HepG2 (cell line): ENCODE data around the gene PRR12. TPM values are rescaled to one million over a fixed set of nuclear protein-coding genes. Genes with fewer than 3 reads are reported as not detected.

ENCODE experiments used
- ATAC-seq: fragments of 200-7000 bp; cut with Tn5 transposase; 3 replicates; pipeline ENCODE4 v1.9.1; 2020; ENCODE audit warnings: mild to moderate bottlenecking, moderate library complexity
- BruUV-seq: library from RNA; stranded (reverse); fragments of 400-500 nt; replicated peaks from 2 replicates; lab custom pipeline; 2021; lab: Mats Ljungman, UMichigan
- CTCF ChIA-PET: fragments of 300-600 bp; formaldehyde crosslinking; extraction: SDS; loops from one replicate; lab custom pipeline; 2021; ENCODE audit warnings: low total read pairs, inconsistent platforms, low intra/inter-chr PET ratio; lab: Yijun Ruan, JAX
- POLR2A ChIA-PET: fragments of 350-600 bp; sonication (Branson Sonifier 250); formaldehyde crosslinking; loops from one replicate; lab custom pipeline; 2020; ENCODE audit warnings: antibody characterized with exemption, inconsistent platforms; lab: Yijun Ruan, JAX
- DNase-seq: peaks from one replicate; pipeline ENCODE4 v3.0.0-alpha.2; 2015; ENCODE audit warnings: low spot score
- FAIRE-seq: peaks from 3 replicates; lab custom pipeline; 2011; peaks lifted over from hg19 to GRCh38; lab: Jason Lieb, UNC
- H2AFZ ChIP-seq: one replicate; pipeline ENCODE4 v1.6.1; 2011; ENCODE audit warnings: low read length, inconsistent platforms
- H3K27ac ChIP-seq: fragments of 300-600 bp; 3 replicates; pipeline ENCODE4 v1.8.0; 2011; ENCODE audit warnings: mixed run types, mild to moderate bottlenecking, mixed read lengths, low read length, inconsistent platforms; ENCODE audit not compliant: insufficient read depth; ENCODE audit errors: extremely low read length
- H3K27me3 ChIP-seq, 2 experiments: fragments of 200-600 bp in 1 of 2; 2 replicates in 1 of 2; 3 replicates in 1 of 2; pipeline versions ENCODE4 v1.6.0 to v1.8.0; 2011; ENCODE audit warnings: low read length in 2 of 2, mild to moderate bottlenecking in 2 of 2, moderate library complexity in 2 of 2, inconsistent platforms in 1 of 2; ENCODE audit not compliant: insufficient read depth in 2 of 2, control insufficient read depth in 1 of 2
- H3K36me3 ChIP-seq, 2 experiments: fragments of 200-600 bp in 1 of 2; replicated peaks in 1 of 2; 2 replicates in 1 of 2; 3 replicates in 1 of 2; pipeline versions ENCODE4 v1.5.1 to v1.8.0; 2011; ENCODE audit warnings: low read length in 2 of 2, inconsistent platforms in 1 of 2; ENCODE audit not compliant: insufficient read depth in 2 of 2, control insufficient read depth in 1 of 2
- H3K4me1 ChIP-seq: 2 replicates; pipeline ENCODE4 v1.5.1; 2012; ENCODE audit warnings: low read length, inconsistent platforms; ENCODE audit not compliant: insufficient read depth
- H3K4me2 ChIP-seq: 2 replicates; pipeline ENCODE4 v1.6.0; 2011; ENCODE audit warnings: low read depth, low read length, inconsistent platforms
- H3K4me3 ChIP-seq, 3 experiments: fragments of 200-600 bp in 1 of 3; sonication (generic), shearing (Covaris generic) in 1 of 3; replicated peaks in 1 of 3; 2 replicates each; pipeline ENCODE4 v1.5.1; 2011 to 2016; ENCODE audit warnings: low read length in 3 of 3, inconsistent platforms in 2 of 3, low read depth in 2 of 3, mild to moderate bottlenecking in 2 of 3, control low read depth in 1 of 3, mixed read lengths in 1 of 3; ENCODE audit not compliant: insufficient read depth in 1 of 3
- H3K79me2 ChIP-seq: one replicate; pipeline ENCODE4 v1.6.1; 2011; ENCODE audit warnings: low read length, inconsistent platforms; ENCODE audit not compliant: insufficient read depth
- H3K9ac ChIP-seq: 2 replicates; pipeline ENCODE4 v1.6.0; 2011; ENCODE audit warnings: mild to moderate bottlenecking, low read depth, low read length, inconsistent platforms; ENCODE audit not compliant: insufficient read depth
- H3K9me3 ChIP-seq: 2 replicates; pipeline ENCODE4 v1.5.1; 2012; ENCODE audit warnings: mild to moderate bottlenecking, low read length
- H4K20me1 ChIP-seq: 2 replicates; pipeline ENCODE4 v1.6.0; 2011; ENCODE audit warnings: inconsistent platforms, mild to moderate bottlenecking, low read length, moderate library complexity; ENCODE audit not compliant: insufficient read depth
- ERF ChIP-seq: IDR thresholded peaks from 2 replicates; pipeline ENCODE4 v1.6.1; 2018; ENCODE audit warnings: missing biosample characterization, missing genetic modification reagents
- MXD4 ChIP-seq: IDR thresholded peaks from 2 replicates; pipeline ENCODE4 v1.6.1; 2016; ENCODE audit warnings: mild to moderate bottlenecking, missing biosample characterization, missing genetic modification reagents
- NR2F1 ChIP-seq, 2 experiments: fragments of 450-650 bp in 1 of 2; formaldehyde crosslinking in 1 of 2; IDR thresholded peaks; 2 replicates each; pipeline versions ENCODE4 v1.5.0 to v1.6.1; 2016 to 2020; ENCODE audit warnings: mild to moderate bottlenecking in 1 of 2, missing compliant biosample characterization in 1 of 2, missing genetic modification reagents in 1 of 2, moderate library complexity in 1 of 2
- POLR2A ChIP-seq, 2 experiments: IDR thresholded peaks; 2 replicates each; pipeline ENCODE4 v1.6.1; 2011; ENCODE audit warnings: low read depth in 2 of 2, low read length in 2 of 2, mild to moderate bottlenecking in 1 of 2, moderate library complexity in 1 of 2; ENCODE audit not compliant: insufficient read depth in 1 of 2
- TGIF2 ChIP-seq: IDR thresholded peaks from 2 replicates; pipeline ENCODE4 v1.6.1; 2016; ENCODE audit warnings: control low read depth, missing compliant biosample characterization
- ZNF142 ChIP-seq: sonication (generic); formaldehyde crosslinking; IDR thresholded peaks from 2 replicates; pipeline ENCODE4 v1.4.0; 2020; ENCODE audit warnings: missing genetic modification reagents
- ZNF326 ChIP-seq: sonication (generic); formaldehyde crosslinking; IDR thresholded peaks from 2 replicates; pipeline ENCODE4 v1.4.0; 2020; ENCODE audit warnings: missing genetic modification reagents, borderline replicate concordance
- ZNF430 ChIP-seq: sonication (generic); formaldehyde crosslinking; IDR thresholded peaks from 2 replicates; pipeline ENCODE4 v1.9.0; 2021; ENCODE audit warnings: mild to moderate bottlenecking, missing genetic modification reagents
- ZNF432 ChIP-seq: sonication (generic); formaldehyde crosslinking; IDR thresholded peaks from 2 replicates; pipeline ENCODE4 v1.5.0; 2020; ENCODE audit warnings: missing genetic modification reagents, mild to moderate bottlenecking, borderline replicate concordance
- ZNF891 ChIP-seq: sonication (generic); formaldehyde crosslinking; IDR thresholded peaks from 2 replicates; pipeline ENCODE4 v1.5.0; 2020; ENCODE audit warnings: mild to moderate bottlenecking, missing genetic modification reagents
- WGBS: methylation state at CpG from one replicate; pipeline ENCODE4 v1.1.6; 2017; ENCODE audit warnings: low lambda C conversion rate; 5-methylcytosine and 5-hydroxymethylcytosine counted together
- in situ Hi-C: cut with HindIII; loops from 2 replicates; pipeline ENCODE4 v1.10.0; 2017; ENCODE audit warnings: low pct_unique_long_range_greater_than_20kb; ENCODE audit not compliant: extremely low pct_ligation_motif_present
- intact Hi-C: fragments of 100-400 bp; cut with micrococcal nuclease; formaldehyde crosslinking; loops from one replicate; pipeline ENCODE4 v1.10.0; 2022; ENCODE audit not compliant: unreplicated experiment
- polyA plus RNA-seq, 8 experiments: library from polyadenylated mRNA; depleted of rRNA in 3 of 8; stranded (reverse) in 7 of 8; unstranded in 1 of 8; fragments of >200 nt; fragmentation: Illumina TruSeq in 4 of 8; extraction: Trizol in 4 of 8; gene quantifications; 2 replicates each; pipeline versions ENCODE4 v1.2.1 to v1.2.3, GENCODE V29; 2011 to 2016; ENCODE audit warnings: low read depth in 4 of 8, missing spikeins in 1 of 8, mixed read lengths in 1 of 8; ENCODE audit not compliant: insufficient read depth in 1 of 8
- total RNA-seq, 5 experiments: library from RNA; depleted of rRNA; stranded (reverse); fragments of >200 nt; fragmentation: Illumina TruSeq; extraction: Trizol; gene quantifications; 2 replicates each; pipeline ENCODE4 v1.2.3, GENCODE V29; 2016; ENCODE audit warnings: low read depth in 1 of 5
- TF ChIP-seq, protein P1 (sequence below): sonication (generic); formaldehyde crosslinking; IDR thresholded peaks from 2 replicates; pipeline ENCODE4 v1.9.0; 2021; ENCODE audit warnings: missing genetic modification reagents, borderline replicate concordance
- TF ChIP-seq, protein P2 (sequence below): sonication (generic); formaldehyde crosslinking; IDR thresholded peaks from 2 replicates; pipeline ENCODE4 v1.5.0; 2020; ENCODE audit warnings: mild to moderate bottlenecking, missing genetic modification reagents

The PRR12 gene
- total and polyA plus RNA-seq, 2 of the 13 experiments (the other 11 are each of a cell fraction or from before 2014, with no cell fraction given), result 0.62 to 1.5 TPM

GRCh38 chr19:49566302-49566701 lies 24.7 kb upstream of the PRR12 start (continued):
- TF ChIP-seq ZNF142 (CRISPR knock-in tag) (no peak), MXD4 (CRISPR knock-in tag) (no peak), ZNF430 (CRISPR knock-in tag) (no peak)

DNA sequence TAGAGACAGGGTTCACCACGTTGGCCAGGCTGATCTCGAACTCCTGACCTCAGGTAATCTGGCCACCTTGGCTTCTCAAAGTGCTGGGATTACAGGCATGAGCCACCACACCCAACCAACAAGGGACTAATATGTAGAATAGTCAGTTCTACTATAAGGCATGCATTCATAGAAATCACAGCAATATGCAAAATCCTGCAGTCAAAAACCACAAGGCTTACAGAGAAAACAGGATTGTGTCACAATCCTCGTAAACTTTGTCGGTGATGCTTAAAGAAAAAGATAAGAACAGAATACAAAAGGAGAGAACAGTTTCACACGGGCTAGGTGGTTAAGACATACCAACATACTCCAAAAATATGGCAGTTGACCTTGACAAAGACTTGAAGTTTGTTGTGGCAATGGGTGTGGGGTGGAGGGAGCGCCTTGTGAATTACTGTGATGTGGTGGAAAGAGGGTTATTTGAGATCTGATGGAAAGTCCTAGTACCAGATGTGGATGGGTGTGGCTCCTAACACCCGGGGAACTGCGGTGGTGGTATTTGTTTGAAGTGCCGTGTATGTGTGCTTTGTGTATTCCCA lies 23.0 kb upstream of the PRR12 start:
- CTCF ChIA-PET, result no interaction called here
- no peak for TF ChIP-seq ZNF432 (CRISPR knock-in tag)
- TF ChIP-seq, protein P1, sequence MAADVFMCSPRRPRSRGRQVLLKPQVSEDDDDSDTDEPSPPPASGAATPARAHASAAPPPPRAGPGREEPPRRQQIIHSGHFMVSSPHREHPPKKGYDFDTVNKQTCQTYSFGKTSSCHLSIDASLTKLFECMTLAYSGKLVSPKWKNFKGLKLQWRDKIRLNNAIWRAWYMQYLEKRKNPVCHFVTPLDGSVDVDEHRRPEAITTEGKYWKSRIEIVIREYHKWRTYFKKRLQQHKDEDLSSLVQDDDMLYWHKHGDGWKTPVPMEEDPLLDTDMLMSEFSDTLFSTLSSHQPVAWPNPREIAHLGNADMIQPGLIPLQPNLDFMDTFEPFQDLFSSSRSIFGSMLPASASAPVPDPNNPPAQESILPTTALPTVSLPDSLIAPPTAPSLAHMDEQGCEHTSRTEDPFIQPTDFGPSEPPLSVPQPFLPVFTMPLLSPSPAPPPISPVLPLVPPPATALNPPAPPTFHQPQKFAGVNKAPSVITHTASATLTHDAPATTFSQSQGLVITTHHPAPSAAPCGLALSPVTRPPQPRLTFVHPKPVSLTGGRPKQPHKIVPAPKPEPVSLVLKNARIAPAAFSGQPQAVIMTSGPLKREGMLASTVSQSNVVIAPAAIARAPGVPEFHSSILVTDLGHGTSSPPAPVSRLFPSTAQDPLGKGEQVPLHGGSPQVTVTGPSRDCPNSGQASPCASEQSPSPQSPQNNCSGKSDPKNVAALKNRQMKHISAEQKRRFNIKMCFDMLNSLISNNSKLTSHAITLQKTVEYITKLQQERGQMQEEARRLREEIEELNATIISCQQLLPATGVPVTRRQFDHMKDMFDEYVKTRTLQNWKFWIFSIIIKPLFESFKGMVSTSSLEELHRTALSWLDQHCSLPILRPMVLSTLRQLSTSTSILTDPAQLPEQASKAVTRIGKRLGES (CRISPR knock-in tag), result no peak
- TF ChIP-seq ZNF891 (CRISPR knock-in tag), result no peak
- no peak for TF ChIP-seq POLR2A (IDR thresholded peaks at IDR 0.05; ENCODE audit: insufficient read depth in 1 of 2, low read depth in 2 of 2, low read length in 2 of 2)
- no peak for TF ChIP-seq TGIF2 (CRISPR knock-in tag)
- TF ChIP-seq NR2F1 (CRISPR knock-in tag; IDR thresholded peaks at IDR 0.05), result no peak
- TF ChIP-seq ERF (CRISPR knock-in tag), result no peak
- TF ChIP-seq, protein P2, sequence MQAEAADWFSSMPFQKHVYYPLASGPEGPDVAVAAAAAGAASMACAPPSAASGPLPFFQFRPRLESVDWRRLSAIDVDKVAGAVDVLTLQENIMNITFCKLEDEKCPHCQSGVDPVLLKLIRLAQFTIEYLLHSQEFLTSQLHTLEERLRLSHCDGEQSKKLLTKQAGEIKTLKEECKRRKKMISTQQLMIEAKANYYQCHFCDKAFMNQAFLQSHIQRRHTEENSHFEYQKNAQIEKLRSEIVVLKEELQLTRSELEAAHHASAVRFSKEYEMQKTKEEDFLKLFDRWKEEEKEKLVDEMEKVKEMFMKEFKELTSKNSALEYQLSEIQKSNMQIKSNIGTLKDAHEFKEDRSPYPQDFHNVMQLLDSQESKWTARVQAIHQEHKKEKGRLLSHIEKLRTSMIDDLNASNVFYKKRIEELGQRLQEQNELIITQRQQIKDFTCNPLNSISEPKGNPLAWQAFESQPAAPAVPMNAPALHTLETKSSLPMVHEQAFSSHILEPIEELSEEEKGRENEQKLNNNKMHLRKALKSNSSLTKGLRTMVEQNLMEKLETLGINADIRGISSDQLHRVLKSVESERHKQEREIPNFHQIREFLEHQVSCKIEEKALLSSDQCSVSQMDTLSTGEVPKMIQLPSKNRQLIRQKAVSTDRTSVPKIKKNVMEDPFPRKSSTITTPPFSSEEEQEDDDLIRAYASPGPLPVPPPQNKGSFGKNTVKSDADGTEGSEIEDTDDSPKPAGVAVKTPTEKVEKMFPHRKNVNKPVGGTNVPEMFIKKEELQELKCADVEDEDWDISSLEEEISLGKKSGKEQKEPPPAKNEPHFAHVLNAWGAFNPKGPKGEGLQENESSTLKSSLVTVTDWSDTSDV, result no peak
- no peak for TF ChIP-seq ZNF326

More for the DNA sequence above, 23.0 kb upstream of the PRR12 start:
- DNase-seq (no peak), FAIRE-seq (no peak), ATAC-seq (no peak)
- no TSS peak for BruUV-seq
- no peak overlapping the region for H2AFZ ChIP-seq
- intact Hi-C loops, result no loop called here
- in situ Hi-C loops, result no loop called here
- peaks cover 0 to under 1% of the 10 kb centered on the region in 2 experiments; a peak in 2 of 5 replicates for H3K36me3 ChIP-seq
- WGBS, result 81% methylated on average over 9 of the region's 9 CpGs
- 0 out of 2 replicates have a peak, but pooled peaks cover 4% of the 10 kb centered on the region for H4K20me1 ChIP-seq
- H3K4me1 ChIP-seq, result peaks cover 29% of the 10 kb centered on the region
- no peak overlapping the region for H3K27ac ChIP-seq
- peaks cover 19% of the 10 kb centered on the region for H3K79me2 ChIP-seq
- no peak overlapping the region for H3K4me2 ChIP-seq
- no peak overlapping the region for H3K4me3 ChIP-seq
- H3K9ac ChIP-seq, result no peak overlapping the region
- H3K9me3 ChIP-seq, result no peaks in the 10 kb centered on the region
- POLR2A ChIA-PET, result no interaction called here
- no peaks in the 10 kb centered on the region for H3K27me3 ChIP-seq
